HUDEP-2 (cell line): ENCODE data around the gene CLEC16A.
A peak's percentile ranks its signal among the peaks of the same experiment; 100 is the strongest.

Source experiments
- DNase-seq, 76 experiments: peaks; one replicate each; lab custom pipeline; 2025; ENCODE audit not compliant: unreplicated experiment in 76 of 76; lab: John Stamatoyannopoulos, UW

Gene CLEC16A

DNA sequence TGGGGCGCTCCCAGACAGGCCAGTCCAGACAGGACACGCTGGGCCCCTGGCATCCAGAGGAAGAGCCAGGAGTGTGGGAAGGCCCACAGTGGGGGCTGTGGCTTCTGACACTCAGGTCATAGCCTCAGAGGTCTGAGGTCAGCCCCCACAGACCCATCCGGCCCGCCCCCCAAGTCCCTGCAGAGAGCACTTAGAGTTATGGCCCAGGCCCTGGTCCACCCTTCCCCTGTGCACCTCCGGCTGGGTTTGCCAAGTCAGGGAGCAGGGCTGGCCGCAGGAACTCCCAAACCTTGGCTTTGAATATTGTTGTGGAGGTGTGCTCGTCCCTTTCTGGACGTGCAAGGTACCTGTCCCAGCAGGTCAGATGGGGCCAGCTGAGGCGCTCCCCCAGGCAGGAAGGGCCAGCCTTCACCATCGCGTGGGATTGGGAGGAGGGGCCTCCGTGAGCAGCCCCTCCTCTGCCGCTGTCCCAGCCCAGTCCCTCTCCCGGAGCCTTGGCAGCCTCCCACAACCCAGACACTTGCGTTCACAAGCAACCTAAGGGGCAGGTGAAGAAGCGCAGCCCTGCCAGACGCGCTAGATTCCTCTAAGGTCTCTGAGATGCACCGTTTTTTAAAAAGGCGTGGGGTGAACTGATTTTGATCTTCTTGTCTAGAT lies 237.0 kb downstream of the CLEC16A start:
- no peak for DNase-seq

DNA sequence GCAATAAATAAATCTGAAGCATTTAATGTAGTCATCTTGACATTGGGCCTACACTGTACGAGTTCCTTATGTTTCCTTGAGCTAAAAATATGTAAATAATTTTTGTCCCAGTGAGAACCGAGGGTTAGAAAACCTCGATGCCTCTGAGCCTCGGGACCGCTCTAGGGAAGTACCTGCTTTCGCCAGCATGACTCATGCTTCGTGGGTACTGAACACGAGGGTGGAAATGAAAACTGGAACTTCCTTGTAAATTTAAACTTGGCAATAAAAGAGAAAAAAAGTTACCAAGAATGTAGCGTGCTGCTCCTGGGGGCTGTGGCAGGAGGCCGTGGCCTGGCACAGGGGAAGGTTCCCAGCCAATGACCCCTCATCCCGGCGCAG lies 237.5 kb downstream of the CLEC16A start:
- DNase-seq: no peak

DNA sequence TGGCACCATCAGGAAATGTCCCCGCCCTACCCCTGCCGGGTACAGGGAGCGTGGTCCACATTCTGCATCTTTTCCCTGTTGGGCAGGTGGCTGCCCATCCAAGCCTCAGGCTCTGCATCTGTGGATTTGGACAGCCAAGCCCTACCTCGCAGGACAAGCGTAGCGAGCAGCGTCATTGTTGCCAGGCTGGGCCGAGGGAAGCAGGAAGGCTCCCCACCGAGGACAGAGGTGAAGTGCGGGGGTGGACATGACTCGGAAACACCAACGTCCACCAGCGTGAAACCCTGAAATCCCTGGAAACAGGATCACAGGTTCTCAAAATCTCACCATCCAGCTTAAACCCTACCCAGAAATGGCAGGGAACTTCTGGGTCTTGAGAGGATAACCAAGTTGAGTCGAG lies 238.0 kb downstream of the CLEC16A start:
- no peak for DNase-seq

- DNase-seq: no peak
Measured at GRCh38 chr16:11183035-11183812, 238.9 kb downstream of the CLEC16A start.

DNA sequence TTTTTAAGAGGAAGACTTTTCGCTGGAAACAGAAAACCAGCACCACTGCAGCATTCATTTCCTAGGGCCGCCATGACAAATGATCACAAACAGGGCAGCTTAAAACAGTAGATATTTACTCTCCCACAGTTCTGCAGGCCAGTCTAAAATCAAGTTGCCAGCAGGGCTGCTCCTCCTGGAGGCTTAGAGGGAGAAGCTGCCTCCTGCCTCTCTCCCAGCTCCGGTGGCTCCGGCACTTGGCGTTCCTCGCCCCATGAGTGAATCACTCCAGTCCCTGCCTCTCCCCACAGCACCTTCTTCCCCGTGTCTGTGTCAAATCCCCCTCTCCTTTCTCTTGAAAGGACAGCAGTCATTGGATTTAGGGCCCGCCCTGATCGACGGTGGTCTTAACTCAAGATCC lies 239.6 kb downstream of the CLEC16A start:
- DNase-seq: no peak

DNA sequence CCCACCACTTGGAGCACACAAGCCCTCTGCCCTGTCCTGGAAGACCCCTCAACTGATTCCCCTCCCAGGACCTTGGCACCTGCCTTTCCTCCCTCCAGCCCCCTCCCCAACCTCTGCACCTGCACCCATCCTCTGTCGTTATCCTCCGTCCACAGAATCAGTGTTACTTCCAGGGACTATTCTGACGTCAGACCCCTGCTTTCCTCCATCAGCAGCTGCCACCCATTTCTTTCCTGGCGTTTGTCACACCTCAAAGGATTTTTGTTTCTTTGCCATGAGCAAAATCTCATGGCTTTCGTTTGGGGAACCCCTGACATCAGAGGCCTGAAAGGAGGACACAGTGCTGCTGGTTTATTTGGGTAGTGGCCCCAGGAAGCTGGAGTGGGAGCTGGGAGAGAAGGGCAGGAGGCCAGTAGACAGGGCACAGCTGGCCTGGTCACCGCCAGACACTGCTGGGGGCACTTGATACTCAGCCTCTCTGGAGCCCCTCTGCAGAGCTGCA lies 243.2 kb downstream of the CLEC16A start:
- no peak for DNase-seq

- DNase-seq: no peak
Measured at GRCh38 chr16:11188801-11189740, 244.7 kb downstream of the CLEC16A start.

- DNase-seq: peak in 16 of 76 experiments; percentile 3 to 34 (median 16)
Measured at GRCh38 chr16:11190588-11191560, 246.5 kb downstream of the CLEC16A start.

DNA sequence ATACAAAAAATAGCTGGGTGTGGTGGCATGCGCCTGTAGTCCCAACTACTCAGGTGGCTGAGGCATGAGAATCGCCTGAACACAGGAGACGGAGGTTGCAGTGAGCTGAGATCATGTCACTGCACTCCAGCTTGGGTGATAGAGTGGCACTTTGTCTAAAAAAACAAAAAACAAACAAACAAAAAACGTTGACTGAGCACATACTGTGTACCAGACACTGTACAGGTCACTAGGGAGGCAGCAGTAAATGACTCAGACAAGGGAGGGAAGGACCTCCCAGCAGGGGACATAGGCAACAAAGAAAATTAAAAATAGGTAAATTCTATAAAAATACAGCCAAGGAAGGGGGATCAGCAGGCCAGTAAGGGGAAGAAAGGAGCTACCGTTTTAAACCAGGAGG lies 247.3 kb downstream of the CLEC16A start:
- no peak for DNase-seq

DNA sequence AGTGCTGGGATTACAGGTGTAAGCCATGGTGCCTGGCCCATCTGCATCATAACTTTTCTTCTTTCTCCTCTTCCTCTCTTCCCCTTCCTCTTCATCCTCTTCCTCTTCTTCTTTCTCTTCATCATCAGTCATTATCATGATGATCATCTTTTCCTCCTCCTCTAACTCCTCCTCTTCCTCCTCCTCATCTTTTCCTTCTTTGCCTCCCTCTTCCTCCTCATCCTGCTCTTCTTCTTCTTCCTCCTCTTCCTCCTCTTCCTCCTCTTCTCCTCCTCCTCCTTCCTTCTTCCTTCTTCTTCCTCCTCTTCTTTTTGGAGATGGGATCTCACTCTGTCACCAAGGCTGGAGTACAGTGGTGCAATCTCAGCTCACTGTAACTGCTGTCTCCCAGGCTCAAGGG lies 249.1 kb downstream of the CLEC16A start:
- no peak for DNase-seq

DNA sequence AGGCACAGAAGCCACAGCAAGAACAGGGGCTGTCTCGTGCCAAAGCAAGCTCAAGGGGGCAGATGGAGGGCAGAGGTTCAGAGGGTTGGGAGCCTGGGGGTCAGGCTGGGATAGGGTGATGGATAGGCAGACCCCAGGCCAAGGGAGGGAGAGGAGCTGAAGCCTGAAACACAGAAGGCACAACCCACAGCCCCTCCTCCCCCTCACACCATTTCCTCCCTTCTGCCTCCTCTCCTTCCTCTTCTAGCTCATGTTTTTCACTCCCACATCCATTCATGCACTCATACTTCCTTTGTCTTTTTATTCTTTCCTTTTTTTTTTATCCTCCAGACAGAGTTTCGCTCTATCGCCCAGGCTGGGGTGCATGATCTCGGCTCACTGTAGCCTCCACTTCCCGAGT lies 250.5 kb downstream of the CLEC16A start:
- DNase-seq: no peak

GRCh38 chr16:11196286-11196828 lies 252.0 kb downstream of the CLEC16A start:
- DNase-seq: no peak

DNA sequence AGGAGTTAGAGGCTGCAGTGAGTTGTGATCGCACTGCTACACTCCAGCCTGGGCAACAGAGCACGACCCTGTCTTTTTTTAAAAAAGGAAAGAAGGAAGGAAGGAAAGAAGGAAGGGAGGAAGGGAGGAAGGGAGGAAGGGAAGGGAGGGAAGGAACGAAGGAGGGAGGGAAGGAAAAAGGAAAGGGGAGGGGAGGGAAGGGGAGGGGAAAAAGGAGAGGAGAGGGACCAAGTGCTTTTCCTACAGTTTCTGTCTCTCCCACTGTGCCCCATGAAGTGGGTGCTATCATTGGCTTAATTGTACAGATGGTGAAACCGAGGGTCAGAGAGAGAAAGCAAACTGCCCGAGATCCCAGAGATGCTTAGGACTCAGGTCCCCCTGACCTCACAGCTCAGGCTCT lies 254.0 kb downstream of the CLEC16A start:
- no peak for DNase-seq

GRCh38 chr16:11198828-11199227 lies 254.5 kb downstream of the CLEC16A start:
- DNase-seq: peak in 71 of 76 experiments; percentile 21 to 85 (median 63)

DNA sequence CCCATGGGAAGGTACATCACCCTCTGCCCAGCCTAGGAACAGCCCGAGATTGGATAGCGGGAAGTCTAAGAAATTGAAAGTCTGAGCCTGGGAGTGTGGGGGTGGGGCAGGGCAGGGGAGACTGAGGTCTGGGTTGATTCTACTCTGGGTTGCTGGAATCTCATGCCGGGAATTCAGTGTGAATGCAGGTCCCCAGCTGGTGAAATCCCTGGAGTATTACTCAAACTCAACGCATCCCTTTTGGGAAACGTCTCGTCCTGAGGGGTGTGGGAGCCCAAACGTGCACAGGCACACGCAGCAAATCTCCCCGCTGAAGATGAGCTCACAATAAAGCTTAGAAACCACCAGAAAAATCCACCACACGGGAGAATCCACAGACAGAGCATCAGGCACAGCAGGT lies 256.2 kb downstream of the CLEC16A start:
- no peak for DNase-seq

- peak in 44 of 76 experiments; percentile 5 to 75 (median 30) for DNase-seq
Measured at GRCh38 chr16:11201498-11202259, 257.3 kb downstream of the CLEC16A start.

GRCh38 chr16:11202260-11203091 lies 258.1 kb downstream of the CLEC16A start:
- no peak for DNase-seq

DNA sequence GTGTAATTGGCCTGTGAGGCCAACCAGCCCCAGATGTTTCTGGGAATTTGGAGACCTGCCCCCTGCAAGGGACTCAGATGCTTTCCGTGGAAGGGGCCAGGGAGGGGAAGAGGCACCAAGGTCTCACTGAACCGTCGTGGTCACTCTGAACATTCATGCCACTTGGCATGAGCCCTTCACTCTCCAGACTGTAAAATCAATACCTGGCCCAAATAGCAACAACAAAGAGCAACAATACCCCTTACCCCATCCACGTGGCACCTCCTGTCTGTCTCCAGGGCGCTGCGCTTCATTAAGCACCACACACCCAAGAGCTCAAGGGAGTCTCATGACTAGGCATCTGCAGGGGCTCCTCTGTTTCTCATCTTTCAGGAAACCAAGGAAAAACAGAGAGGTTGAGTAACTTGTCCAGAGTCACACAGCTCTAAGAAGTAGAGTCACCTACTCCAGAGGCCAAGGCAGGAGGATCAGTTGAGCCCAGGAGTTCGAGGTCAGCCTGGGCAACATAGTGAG lies 258.8 kb downstream of the CLEC16A start:
- DNase-seq: no peak
